GM18858 (cell line): Measurements from ENCODE around the gene SOS1.
"Not testable (repeated sequence)": the region's sequence is repeated elsewhere in the genome, so short reads cannot be mapped to it uniquely, and the experiment has no call there.

Experiments used
- ATAC-seq: cut with Tn5 transposase; IDR thresholded peaks from one replicate; pipeline ENCODE4 v1.9.1; 2021; ENCODE audit not compliant: unreplicated experiment

Gene SOS1

DNA sequence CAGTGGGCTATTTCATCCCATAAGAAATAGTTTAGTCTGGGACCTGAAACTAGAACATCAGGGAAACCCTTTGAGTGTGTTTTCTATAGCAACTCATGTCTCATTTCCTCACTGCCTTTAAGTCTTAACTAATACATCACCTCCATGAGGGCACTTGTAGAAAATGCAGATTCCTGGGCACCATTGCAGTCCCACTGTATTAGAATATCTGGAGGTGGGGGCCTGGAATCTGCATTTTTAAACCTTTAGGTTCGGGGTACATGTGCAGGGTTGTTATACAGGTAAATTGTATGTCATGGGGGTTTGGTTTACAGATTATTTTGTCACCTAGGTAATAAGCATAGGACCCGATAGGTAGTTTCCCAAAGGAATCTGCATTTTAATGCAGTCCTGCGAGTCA lies 143.8 kb downstream of the SOS1 start:
- no peak for ATAC-seq

DNA sequence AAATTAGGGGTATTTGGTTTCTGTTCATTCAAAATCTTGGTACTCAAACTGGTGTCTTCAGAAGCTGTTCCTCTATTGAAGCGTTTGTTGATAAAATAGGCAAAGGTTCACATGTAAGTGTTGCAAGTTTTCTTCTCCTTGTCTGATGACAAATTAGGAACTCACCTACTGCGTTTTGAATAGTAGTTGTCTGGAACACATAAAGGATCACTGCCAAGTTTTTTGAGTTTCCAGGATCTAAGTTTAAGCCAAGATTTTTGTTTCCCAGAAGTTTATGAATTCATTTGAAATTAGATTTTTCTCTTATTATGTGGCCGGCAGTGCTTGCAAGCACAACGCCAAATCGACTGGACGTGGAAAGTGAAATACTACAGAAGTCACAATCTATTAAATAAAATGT lies 145.8 kb downstream of the SOS1 start:
- no peak for ATAC-seq

DNA sequence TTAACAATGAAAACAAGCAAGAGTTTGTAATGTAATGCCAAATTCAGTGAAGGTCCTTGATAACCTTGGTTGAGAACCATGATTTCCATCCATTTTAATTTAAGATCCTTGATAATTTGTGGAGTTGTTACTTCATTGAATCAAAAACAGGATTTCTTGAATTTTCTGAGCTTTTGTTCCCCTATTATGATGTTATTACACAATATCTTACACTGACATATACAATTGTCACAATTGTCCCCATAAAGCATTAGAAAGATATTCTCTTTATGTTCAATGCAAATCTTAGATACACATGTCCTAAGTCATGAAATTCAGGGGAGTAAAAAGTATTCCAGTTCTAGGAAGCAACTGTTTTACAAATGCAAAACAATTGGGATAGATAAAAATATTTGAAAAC lies 147.6 kb downstream of the SOS1 start:
- ATAC-seq, result no peak

DNA sequence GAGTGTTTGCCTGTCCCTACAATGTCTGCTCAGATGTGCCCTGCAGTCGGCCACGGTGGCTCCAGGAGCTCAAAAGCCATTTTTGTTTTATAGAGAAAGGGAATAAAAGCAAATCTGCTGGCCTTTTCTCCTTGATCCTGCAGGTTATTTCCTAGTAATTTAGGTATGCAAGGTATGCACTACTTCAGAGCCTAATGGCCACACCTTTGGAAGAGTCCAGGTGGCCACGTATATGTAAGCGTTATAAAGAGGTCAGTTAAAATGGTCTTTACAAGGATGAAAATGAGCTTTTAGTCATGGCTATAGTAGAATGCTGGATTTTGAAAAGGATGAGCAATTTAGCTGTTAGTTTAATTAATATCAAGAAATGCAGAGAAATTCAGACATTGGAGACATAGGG lies 149.5 kb downstream of the SOS1 start:
- no peak for ATAC-seq

DNA sequence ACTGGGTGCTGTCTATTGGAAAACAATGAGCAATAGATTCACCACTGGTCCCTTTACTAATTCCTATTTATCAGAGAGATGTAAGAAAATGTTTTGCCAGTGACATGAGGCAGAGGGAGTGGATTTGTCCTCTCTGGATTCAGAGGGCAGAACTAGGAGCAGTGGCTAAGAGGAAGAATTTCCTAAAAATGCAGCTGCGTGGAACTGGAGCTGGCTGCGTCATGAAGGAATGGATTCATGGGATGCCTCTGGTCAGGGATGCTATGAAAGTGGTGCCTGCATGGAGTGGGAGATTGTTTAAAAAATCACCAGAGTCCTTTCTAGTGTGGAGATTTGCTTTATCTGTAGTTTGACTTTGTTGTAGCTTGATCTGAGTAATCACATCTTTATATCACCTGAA lies 152.8 kb downstream of the SOS1 start:
- ATAC-seq, result no peak

DNA sequence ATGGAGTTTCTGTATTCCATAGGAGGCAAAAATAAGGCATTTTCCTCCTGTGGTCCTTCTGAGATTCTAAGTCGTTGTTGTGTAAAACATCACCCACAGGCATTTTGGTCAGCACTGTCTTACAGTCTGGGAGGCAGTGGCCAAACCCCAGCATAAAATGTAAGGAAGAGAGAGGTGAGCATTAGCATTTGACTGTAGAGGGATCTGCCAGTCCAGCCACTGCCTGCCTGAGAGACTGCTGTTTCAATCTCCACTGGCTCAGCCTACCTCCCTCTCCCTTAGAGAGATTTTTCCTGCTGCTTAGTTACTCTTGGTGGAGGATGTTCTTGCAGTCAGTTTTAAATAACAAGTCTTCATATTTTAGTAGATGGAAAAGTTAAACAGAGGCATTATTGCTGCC lies 154.2 kb downstream of the SOS1 start:
- no peak for ATAC-seq

DNA sequence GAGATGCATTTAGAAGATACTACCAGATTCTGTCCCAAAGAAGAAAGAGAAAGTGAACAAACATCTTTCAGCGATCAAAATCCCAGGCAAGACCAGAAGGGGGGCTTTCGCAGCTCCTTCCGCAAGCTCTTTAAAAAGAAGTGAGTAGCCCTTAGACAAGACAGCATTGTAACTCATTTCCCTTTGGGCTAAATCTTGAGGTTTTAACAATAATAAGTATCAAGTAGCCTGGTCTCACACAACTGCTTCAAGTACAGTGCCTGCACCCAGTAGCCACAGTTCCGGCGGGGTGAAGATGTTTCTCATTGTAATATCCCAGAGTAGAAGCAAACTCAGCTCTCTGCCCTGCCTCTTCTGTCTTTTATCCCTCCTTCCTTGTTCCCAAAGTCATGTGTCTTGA lies 154.8 kb downstream of the SOS1 start:
- ATAC-seq, result no peak

DNA sequence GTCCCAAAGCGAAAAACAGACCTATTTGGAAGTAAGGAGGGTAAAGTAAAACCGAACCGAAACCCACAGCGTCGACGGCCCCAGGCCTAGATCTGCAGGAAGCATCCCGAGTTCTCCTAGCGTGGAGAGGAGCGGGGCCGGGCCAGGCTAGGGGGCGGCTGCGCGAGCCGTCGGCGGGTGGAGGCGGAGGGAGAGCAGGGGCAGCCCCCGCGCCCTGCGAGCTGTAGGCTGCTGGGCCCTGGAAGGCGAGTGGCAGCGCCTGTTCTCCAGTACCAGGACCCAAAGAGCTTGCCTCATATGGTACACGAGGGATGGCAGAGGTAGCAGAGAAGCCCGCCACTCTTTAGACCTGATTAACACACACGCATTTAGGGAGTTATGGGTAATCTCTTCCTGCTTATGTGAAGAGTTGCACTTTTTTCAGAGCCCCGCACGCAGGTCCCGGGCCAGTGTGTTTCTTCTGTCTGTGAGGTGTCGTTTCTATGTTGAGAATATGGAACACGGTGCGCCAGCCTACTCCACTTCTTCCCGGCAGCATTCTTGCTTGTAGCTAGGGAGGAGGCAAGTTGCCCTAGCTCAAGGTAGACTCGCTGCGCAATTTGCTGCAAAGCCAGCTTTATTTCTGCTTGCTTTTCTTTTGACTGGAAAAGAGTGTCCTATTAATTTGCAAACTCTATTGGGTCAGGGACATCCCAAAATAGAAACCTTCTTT lies 160.1 kb downstream of the SOS1 start:
- ATAC-seq, result peak; percentile 11

DNA sequence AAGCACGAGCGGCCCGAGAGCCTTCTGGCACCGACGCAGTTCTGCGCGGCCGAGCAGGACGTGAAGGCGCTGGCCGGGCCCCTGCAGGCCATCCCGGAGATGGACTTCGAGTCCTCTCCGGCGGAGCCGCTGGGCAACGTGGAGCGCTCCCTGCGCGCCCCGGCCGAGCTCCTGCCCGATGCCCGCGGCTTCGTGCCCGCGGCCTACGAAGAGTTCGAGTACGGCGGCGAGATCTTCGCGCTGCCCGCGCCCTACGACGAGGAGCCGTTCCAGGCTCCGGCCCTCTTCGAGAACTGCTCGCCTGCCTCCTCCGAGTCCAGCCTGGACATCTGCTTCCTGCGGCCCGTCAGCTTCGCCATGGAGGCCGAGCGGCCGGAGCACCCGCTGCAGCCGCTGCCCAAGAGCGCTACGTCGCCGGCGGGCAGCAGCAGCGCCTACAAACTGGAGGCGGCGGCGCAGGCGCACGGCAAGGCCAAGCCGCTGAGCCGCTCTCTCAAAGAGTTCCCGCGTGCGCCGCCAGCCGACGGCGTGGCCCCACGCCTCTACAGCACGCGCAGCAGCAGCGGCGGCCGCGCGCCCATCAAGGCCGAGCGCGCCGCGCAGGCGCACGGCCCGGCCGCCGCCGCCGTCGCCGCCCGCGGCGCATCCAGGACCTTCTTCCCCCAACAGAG lies 160.8 kb downstream of the SOS1 start:
- peak; percentile 72 for ATAC-seq

DNA sequence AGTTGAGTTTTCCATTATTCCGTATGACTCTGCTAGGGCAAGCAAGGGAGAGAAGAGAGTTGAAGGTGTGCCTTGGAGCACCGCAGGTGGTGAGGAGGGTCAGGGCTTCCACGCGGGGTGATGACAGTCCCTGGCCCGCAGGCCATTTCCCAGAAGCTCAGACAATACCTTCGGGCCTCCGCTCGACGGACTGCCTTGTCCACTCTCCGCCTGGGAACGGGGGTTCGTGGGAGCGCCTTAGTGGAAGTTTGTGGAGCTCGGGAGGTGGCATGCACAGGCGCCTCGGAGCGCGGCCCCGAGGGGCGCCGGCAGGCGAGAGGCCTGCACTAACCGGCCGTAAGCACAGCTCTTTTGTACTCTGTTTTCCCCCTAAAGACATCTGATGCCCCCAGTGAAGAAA lies 161.4 kb downstream of the SOS1 start:
- no peak for ATAC-seq

DNA sequence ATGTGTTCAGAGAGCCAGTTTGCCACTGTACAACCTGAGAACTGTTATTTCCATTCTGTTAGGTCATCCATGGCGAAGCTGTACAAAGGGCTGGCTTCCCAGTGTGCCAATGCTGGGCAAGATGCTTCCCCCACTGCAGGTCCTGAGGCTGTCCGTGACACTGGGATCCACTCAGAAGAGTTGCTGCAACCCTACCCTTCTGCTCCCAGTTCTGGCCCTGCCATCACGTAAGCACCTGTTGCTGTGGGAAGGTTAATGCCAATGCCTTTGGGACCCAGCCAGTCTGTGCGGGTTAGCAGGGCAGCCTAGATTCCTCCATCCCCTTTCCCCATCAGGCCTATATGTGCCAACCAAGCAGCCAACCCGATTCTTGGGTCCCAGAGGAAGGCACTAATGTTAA lies 162.9 kb downstream of the SOS1 start:
- ATAC-seq, result no peak

DNA sequence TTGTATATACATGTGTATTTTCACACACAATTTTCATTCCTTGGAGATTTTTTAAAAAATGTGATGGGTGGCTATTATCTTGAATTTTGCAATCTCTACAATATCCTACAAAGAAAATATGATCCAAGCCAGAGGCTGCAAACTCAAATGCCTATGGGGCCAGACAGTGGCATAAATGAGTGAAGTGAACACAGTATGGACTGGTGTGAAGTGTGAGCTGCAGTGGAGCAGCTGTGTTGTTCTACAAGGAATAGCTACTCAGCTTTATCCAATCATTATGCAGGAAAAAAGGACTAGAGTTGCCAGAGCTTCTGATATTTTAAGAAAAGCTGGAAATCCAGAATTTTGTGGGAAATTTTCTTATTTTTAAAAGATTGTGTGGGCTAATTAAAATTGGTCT lies 169.1 kb downstream of the SOS1 start:
- no peak for ATAC-seq

DNA sequence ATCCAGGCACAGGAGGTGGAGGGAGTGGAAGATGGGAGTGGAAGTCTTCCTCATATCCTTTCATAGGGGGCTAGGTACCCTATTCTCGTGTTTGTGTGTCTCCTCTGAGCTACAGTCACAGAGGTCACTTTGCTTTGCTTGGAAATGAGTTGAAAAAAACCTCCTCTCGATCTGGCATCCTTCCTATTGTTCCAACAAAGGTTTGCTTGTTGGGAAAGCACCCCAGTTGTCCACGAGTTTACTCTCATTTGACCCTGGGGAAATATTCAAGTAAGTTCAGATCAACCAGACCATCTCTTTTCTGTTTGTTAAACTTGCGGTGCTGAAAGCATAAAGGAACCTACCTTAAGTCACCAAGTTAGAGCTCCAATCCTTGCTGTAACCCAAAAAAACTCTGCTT lies 171.9 kb downstream of the SOS1 start:
- ATAC-seq, result no peak

DNA sequence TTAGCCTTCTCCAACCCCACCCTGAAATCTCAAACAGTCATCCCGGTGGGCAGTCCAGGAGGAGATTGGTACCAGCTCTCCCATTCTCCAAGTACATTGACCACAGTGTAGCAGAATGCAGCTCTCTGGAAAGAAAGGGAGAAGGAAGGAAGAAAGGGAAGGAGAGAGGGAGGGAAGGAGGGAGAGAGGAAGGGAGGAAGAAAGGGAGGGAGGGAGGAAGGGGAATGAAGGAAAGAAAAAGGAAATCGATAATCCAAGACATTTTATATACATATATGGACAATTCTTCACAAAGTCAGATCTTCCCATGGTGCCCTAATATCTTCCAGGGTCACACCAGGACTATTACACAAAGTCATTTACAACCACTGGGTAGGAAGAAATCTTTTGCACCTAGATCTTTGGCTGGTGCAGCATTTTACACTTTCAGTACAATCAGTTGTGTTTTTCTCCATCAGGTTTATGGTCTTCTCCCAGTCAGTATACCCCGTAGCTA lies 172.4 kb downstream of the SOS1 start:
- no peak for ATAC-seq

DNA sequence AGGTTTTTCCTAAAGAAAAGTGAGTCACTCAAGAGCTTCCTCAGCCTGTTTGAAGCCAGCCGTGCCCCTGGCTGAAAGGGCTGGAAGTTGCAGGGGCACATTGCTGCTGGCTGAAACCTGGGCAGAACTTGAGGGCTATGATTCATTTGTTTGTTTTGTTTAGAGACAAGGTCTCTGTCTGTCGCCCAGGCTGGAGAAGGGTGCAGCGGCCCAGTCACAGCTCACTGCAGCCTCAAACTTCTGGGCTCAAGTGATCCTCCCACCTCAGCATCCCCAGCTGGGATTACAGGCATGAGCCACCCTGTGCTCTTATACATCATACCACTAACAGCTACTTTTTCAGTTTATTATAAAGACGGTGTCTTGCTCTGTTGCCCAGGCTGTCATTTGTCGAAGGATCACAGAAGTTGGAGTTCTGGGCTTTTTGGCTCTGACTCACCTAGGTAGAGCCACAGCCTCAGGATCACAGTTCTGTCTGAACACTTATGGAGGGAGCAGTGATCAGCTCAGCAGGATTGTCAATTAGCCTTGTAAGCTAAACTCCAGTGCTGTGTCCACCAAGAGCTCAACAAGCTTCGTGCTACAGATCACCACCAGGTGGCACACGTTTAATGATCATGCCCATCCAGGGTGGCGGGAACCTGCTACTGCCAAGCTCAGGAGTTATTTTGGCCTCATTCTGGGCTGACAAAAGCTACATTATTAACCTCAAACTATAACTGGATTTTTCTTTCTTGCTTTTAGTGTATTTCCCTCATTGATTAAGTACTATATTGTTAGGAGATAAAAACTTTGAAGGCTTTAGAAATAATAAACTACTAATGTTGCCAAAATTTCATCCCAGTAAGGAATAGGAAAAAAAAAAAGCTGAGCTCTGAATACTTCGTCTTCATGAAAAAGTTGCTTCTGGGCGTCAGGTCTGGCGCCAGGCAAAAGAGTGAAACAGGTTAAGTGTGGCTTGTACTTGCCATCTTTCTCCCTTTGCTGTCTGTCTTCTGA lies 173.3 kb downstream of the SOS1 start:
- no peak for ATAC-seq

DNA sequence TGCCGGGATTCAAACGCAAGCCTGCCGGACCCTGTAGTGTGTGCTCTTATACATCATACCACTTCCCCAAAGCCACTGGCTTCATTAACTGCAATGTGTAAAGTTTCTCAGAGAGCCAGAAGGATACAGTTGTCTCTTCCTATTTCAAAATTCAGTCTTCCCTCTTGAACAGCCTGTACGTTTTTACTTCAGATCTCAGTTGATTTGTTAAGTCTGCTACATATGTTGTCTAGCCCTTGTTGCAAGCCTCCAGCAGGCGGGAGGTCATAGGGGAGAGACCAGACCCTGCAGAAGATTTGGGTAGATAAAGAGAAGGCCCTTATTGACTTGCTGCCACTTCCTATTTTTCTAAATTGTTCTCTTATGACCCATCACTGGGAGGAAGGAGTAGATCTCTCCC lies 174.9 kb downstream of the SOS1 start:
- no peak for ATAC-seq

DNA sequence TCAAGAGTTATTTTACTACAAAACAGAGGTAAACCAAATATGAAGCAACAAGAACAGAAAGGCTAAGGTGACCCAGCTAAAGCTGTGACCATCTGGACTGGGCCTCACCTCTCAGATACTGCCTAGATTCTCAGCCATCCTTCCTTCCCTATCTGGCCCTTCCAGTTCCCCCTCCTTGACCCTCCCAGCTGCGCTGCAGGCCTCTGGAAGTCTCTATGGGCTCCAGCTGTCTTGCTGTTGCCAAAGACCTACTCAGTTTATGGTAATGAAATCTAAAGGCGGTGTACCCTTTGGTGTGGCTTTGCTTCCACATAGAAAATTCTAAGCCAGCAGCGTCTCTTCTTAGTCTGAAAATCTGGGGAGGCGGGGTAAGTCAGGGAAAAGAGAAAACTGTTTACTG lies 175.5 kb downstream of the SOS1 start:
- no peak for ATAC-seq

DNA sequence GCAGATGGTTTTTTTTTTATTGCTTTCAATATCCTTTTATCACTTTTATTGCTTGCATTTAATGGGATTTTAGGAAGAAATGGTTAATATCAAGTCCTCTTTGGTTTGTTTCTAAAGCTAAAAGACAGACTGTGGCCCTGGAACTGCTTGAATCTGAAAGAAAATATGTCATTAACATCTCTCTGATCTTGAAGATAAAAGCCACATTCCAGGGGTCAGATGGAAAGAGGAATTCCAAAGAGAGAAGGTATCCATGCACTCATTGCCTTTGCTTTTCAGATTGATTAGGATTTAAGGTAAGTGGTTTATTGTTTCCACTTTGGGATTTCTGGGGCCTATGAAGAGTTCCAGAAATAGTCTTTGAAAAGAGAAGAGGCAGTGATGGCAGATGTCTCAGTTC lies 177.1 kb downstream of the SOS1 start:
- ATAC-seq, result no peak

DNA sequence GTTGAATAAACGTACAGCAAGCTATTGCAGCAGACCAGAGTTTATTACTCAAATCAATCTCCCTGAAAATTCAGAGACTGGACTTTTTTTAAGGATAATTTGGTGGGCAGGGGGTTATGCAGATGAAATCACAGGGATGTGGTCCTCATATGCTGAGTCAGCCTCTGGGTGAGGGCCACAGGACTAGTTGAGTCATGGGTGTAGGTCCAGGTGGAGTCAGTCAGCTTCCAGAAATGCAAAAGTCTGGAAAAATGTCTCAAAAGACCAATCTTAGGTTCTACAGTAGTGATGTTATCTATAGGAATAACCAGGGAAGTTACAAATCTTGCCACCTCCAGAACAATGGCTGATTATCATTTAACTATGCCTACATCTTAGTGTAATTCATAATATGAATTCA lies 180.1 kb downstream of the SOS1 start:
- ATAC-seq, result no peak

DNA sequence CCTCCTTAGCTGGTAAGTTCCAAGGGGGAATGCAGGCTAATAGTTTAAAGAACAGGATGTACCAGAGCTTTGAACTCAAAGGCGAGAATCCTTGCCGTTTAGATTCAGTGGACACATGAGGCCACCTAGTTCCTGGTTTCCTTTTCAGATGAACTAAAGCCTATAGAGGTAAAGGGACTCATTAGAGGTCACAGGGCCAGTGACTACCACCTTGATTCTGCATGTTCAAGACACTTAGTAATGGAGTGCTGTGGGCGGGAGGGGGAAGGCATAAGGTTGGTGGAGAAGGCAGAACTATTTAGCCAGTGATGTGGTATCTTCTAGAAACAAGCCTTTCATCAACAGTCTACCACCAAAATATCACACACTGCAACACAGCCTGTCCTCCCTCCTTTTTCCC lies 183.3 kb downstream of the SOS1 start:
- no peak for ATAC-seq

DNA sequence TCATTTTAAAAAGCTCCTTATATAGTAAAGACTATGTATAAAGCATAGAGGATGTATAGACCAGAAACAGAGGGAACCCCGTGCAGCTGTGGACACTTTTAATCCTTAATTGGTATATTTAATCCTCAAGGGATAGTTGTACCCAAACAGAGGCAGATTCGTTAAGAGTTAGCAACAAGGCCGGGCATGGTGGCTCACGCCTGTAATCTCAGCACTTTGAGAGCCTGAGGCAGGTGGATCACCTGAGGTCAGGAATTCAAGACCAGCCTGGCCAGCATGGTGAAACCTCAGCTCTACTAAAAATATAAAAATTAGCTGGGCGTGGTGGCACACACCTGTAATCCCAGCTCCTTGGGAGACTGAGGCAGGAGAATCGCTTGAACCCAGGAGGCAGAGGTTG lies 184.3 kb downstream of the SOS1 start:
- not testable (repeated sequence) for ATAC-seq
